Caco-2 (cell line): ENCODE data around the gene TUBB1. TPM values are rescaled to one million over a fixed set of nuclear protein-coding genes. Genes with fewer than 3 reads are reported as not detected.
"Not testable (repeated sequence)": the region's sequence is repeated elsewhere in the genome, so short reads cannot be mapped to it uniquely, and the experiment has no call there.

Source experiments
- BruUV-seq: library from RNA; stranded (reverse); fragments of 400-500 nt; replicated peaks from 2 replicates; lab custom pipeline; 2021; lab: Mats Ljungman, UMichigan
- CTCF ChIA-PET: fragments of 300-600 bp; sonication (Branson Sonifier 250); formaldehyde crosslinking; loops from one replicate; lab custom pipeline; 2022; ENCODE audit warnings: antibody characterized with exemption; lab: Charles Lee
- POLR2A ChIA-PET: fragments of 300-600 bp; sonication (Branson Sonifier 250); formaldehyde crosslinking; loops from one replicate; lab custom pipeline; 2022; ENCODE audit warnings: antibody characterized with exemption; lab: Charles Lee
- DNase-seq, 2 experiments: peaks; one replicate each; pipeline versions ENCODE4 v3.0.0 to v3.0.0-alpha.2; 2020 to 2022
- H3K27me3 ChIP-seq: replicated peaks from 2 replicates; pipeline ENCODE4 v1.6.0; 2011; ENCODE audit warnings: low read length; ENCODE audit not compliant: control insufficient read depth, insufficient read depth
- H3K36me3 ChIP-seq: 2 replicates; pipeline ENCODE4 v1.5.1; 2011; ENCODE audit warnings: low read length; ENCODE audit not compliant: control insufficient read depth, insufficient read depth
- H3K4me1 ChIP-seq: fragments of 250-450 bp; sonication (Bioruptor Pico); 2 replicates; pipeline ENCODE4 v1.5.1; 2020; ENCODE audit warnings: mild to moderate bottlenecking
- H3K4me3 ChIP-seq: 2 replicates; pipeline ENCODE4 v1.5.1; 2011; ENCODE audit warnings: low read depth, mild to moderate bottlenecking, control low read depth, low read length
- H3K9me3 ChIP-seq: fragments of 250-450 bp; sonication (Bioruptor Pico); 2 replicates; pipeline ENCODE4 v1.5.1; 2020; ENCODE audit warnings: mild to moderate bottlenecking, moderate library complexity
- H3K27ac Mint-ChIP-seq: one replicate; pipeline ENCODE4 v1.8.0; 2022; ENCODE audit warnings: mixed read lengths; ENCODE audit not compliant: unreplicated experiment
- H3K27me3 Mint-ChIP-seq: one replicate; pipeline ENCODE4 v1.8.0; 2022; ENCODE audit warnings: mixed read lengths; ENCODE audit not compliant: insufficient read depth, unreplicated experiment
- H3K36me3 Mint-ChIP-seq: one replicate; pipeline ENCODE4 v1.8.0; 2022; ENCODE audit warnings: mild to moderate bottlenecking, mixed read lengths; ENCODE audit not compliant: insufficient read depth, unreplicated experiment
- H3K4me1 Mint-ChIP-seq: one replicate; pipeline ENCODE4 v1.8.0; 2022; ENCODE audit warnings: low read depth, mixed read lengths; ENCODE audit not compliant: unreplicated experiment
- H3K4me3 Mint-ChIP-seq: one replicate; pipeline ENCODE4 v1.8.0; 2022; ENCODE audit warnings: mild to moderate bottlenecking, moderate library complexity, mixed read lengths; ENCODE audit not compliant: unreplicated experiment
- H3K9me3 Mint-ChIP-seq: one replicate; pipeline ENCODE4 v1.8.0; 2022; ENCODE audit warnings: mixed read lengths; ENCODE audit not compliant: unreplicated experiment
- intact Hi-C: fragments of 100-400 bp; cut with micrococcal nuclease; formaldehyde crosslinking; loops from one replicate; pipeline ENCODE4 v1.10.0; 2022; ENCODE audit not compliant: unreplicated experiment
- total RNA-seq: library from RNA; stranded (reverse); gene quantifications from 2 replicates; pipeline ENCODE4 v1.2.3, GENCODE V29; 2022
- TF ChIP-seq, protein P1 (sequence below), 2 experiments: fragments of 200-600 bp in 1 of 2; IDR thresholded peaks; 1 replicate in 1 of 2; 2 replicates in 1 of 2; pipeline versions ENCODE4 v1.5.1 to v1.8.0; 2011 to 2022; ENCODE audit warnings: antibody characterized with exemption in 1 of 2, control low read depth in 1 of 2, inconsistent platforms in 1 of 2, low read depth in 1 of 2, low read length in 1 of 2, mild to moderate bottlenecking in 1 of 2, moderate library complexity in 1 of 2; ENCODE audit not compliant: insufficient read depth in 1 of 2, severe bottlenecking in 1 of 2, unreplicated experiment in 1 of 2

Gene TUBB1
- total RNA-seq, 1 experiment from 2014 or later, result 0.18 TPM

DNA sequence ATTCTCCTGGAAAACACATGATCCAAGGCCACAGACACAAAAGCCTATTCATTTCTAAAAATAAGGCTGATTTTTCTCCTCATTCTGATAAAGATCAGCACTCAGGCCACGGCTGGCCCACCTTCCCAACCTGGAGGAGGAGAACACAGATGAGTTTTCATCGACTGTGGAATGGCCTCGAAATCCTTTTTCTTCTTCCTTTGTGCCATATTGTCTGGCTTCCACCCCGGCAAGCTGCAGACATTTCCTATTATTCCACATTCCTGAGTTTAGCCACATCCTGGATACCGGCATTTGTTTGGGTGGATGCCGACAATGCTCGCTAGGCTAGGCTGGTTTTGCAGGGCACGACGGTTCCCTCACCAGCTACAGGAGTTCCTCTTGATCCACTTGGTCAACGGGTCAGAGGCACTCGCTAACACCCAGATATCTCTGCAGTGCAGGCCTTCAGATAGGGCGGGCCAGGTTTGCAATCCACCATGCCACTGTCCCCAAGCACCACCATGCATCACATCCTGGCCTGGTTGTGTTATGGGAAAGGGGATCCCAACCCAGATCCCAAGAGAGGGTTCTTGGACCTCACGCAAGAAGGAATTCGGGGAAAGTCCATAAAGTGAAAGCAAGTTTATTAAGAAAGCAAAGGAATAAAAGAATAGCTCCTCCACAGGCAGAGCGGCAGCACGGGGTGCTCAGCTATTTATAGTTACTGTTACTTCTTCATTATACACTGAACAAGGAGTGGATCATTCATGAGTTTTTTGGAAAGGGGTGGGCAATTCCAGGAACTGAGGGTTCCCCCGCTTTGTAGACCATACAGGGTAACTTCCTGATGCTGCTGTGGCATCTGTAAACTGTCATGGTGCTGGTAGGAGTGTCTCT lies 8.0 kb upstream of the TUBB1 start:
- TF ChIP-seq, protein P1, sequence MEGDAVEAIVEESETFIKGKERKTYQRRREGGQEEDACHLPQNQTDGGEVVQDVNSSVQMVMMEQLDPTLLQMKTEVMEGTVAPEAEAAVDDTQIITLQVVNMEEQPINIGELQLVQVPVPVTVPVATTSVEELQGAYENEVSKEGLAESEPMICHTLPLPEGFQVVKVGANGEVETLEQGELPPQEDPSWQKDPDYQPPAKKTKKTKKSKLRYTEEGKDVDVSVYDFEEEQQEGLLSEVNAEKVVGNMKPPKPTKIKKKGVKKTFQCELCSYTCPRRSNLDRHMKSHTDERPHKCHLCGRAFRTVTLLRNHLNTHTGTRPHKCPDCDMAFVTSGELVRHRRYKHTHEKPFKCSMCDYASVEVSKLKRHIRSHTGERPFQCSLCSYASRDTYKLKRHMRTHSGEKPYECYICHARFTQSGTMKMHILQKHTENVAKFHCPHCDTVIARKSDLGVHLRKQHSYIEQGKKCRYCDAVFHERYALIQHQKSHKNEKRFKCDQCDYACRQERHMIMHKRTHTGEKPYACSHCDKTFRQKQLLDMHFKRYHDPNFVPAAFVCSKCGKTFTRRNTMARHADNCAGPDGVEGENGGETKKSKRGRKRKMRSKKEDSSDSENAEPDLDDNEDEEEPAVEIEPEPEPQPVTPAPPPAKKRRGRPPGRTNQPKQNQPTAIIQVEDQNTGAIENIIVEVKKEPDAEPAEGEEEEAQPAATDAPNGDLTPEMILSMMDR (IDR thresholded peaks at IDR 0.05; ENCODE audit: insufficient read depth in 1 of 2, low read depth in 1 of 2, low read length in 1 of 2, severe bottlenecking in 1 of 2, unreplicated experiment in 1 of 2), result no peak
- Histone ChIP-seq H3K4me1 (peaks cover 18% of the 10 kb centered on the region), H3K36me3 (no peaks in the 10 kb centered on the region), H3K4me3 (no peak overlapping the region), H3K27me3 (no peaks in the 10 kb centered on the region), H3K9me3 (no peaks in the 10 kb centered on the region)
- no peak for DNase-seq
- Mint-ChIP-seq H3K4me1 (peaks cover 16% of the 10 kb centered on the region), H3K27ac (no peak overlapping the region), H3K36me3 (no peaks in the 10 kb centered on the region), H3K9me3 (no peaks in the 10 kb centered on the region), H3K27me3 (no peaks in the 10 kb centered on the region), H3K4me3 (no peak overlapping the region)
- CTCF ChIA-PET, result interaction anchor here (0.6 kb wide), 1 partner anchor 211 kb away, joined by 3 read pairs; no protein-coding TSS in a partner anchor
- intact Hi-C loops, result no loop called here
- POLR2A ChIA-PET, result interaction anchor here (1.0 kb wide), 1 partner anchor 21 kb away, joined by 4 read pairs; the partner anchor contains the start of gene ATP5F1E
- BruUV-seq, result no TSS peak

DNA sequence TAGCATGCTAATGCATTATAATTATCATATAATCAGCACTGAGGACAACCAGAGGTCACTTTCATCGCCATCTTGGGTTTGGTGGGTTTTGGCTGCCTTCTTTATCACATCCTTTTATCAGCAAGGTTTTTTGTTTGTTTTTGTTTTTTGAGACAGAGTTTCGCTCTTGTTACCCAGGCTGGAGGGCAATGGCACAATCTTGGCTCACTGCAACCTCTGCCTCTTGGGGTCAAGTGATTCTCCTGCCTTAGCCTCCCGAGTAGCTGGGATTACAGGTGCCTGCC lies 7.4 kb upstream of the TUBB1 start:
- DNase-seq, H3K36me3 ChIP-seq, intact Hi-C loops, BruUV-seq, CTCF ChIA-PET, H3K9me3 Mint-ChIP-seq, H3K4me3 Mint-ChIP-seq, H3K9me3 ChIP-seq, H3K27me3 Mint-ChIP-seq, H3K27me3 ChIP-seq, H3K36me3 Mint-ChIP-seq, H3K4me3 ChIP-seq, H3K27ac Mint-ChIP-seq: not testable (repeated sequence)
- peaks cover 21% of the 10 kb centered on the region for H3K4me1 Mint-ChIP-seq
- POLR2A ChIA-PET, result interaction anchor here (1.0 kb wide), 1 partner anchor 20 kb away, joined by 4 read pairs; the partner anchor contains the start of gene ATP5F1E
- peaks cover 21% of the 10 kb centered on the region for H3K4me1 ChIP-seq

DNA sequence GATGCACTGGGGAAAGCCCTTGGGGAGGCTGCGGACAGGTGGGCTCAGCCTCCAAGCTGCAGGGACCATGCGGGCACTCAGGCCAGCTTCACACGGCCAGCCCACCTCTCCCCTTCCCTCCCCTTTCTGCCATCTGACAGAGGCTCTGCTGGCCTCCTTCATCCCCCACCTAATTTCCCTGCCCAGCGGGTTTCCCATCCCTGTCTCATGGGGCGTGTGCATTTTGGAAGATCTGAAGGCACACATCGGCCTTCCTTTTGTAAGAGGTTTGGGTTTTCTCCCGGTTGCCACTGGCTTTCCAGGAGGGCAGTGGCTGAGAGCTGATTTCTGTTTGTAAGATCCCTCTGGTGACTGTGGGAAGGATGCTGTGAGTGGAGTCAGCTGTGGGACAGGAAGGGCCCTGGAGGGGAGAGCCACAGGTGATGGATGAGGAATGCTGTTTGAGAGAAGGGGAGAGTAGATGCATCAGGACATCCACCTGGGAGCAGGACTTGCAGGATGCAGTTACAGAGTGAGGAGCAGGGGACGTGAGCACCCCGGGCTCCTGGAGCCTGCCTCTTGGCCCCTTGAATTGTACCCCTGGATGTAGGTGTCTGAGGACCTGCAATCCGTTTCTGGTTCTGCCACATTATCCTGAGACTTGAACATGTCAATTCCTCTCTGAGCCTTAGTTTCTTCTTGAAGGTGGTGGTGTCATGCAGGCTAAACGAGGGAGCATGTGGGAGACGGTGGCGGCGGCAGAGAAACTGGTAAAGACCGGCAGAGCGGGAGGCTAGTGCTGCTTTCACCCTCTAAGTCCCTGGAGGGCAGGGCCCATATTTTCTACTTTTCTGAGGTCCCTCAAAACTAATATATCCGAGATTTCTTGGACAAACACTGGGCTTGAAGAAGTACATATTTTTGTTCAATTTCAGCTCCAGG lies 5.9 kb upstream of the TUBB1 start:
- H3K4me3 ChIP-seq, result no peak overlapping the region
- H3K4me1 ChIP-seq, result peaks cover 17% of the 10 kb centered on the region
- H3K4me3 Mint-ChIP-seq, result no peak overlapping the region
- no peaks in the 10 kb centered on the region for H3K27me3 Mint-ChIP-seq
- ChIA-PET POLR2A (interaction anchor here (0.6 kb wide), 1 partner anchor 74 kb away, joined by 3 read pairs; no protein-coding TSS in a partner anchor), CTCF (no interaction called here)
- H3K9me3 Mint-ChIP-seq, result no peaks in the 10 kb centered on the region
- H3K36me3 Mint-ChIP-seq, result peaks cover under 1% of the 10 kb centered on the region
- no peak overlapping the region for H3K27ac Mint-ChIP-seq
- intact Hi-C loops, result no loop called here
- TF ChIP-seq, protein P1 (IDR thresholded peaks at IDR 0.05; ENCODE audit: insufficient read depth in 1 of 2, low read depth in 1 of 2, low read length in 1 of 2, severe bottlenecking in 1 of 2, unreplicated experiment in 1 of 2), result no peak
- H3K4me1 Mint-ChIP-seq, result peaks cover 28% of the 10 kb centered on the region
- H3K9me3 ChIP-seq, result no peaks in the 10 kb centered on the region
- no peak for DNase-seq
- BruUV-seq, result no TSS peak
- H3K36me3 ChIP-seq, result no peaks in the 10 kb centered on the region
- H3K27me3 ChIP-seq, result no peaks in the 10 kb centered on the region
